HG03039 (cell line): ENCODE measurements around the gene PPP1R12B.
"Not testable (repeated sequence)": the region's sequence is repeated elsewhere in the genome, so short reads cannot be mapped to it uniquely, and the experiment has no call there.

Experiments used
- ATAC-seq: cut with Tn5 transposase; IDR thresholded peaks from one replicate; pipeline ENCODE4 v1.9.1; 2021; ENCODE audit warnings: mild to moderate bottlenecking, moderate library complexity; ENCODE audit not compliant: unreplicated experiment

The PPP1R12B gene

DNA sequence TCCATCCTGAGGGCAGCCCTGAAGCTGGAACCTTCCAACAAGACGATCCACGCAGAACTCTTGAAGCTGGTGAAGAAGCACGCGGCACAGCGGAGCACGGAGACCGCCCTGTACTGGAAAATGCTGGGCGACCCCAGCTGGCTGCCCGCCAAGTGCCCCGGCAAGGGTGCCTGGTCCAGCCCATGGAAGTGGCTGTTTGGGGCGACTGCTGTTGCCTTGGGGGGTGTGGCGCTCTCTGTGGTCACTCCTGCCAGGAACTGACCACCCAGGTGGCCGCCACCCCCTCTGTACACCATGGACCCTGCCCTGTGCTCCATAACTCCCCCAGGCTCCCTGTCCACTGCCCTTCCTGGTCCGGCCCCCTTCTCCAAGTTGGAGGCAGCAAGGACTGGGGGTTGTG is 90.8 kb downstream of the PPP1R12B start:
- ATAC-seq = no peak

DNA sequence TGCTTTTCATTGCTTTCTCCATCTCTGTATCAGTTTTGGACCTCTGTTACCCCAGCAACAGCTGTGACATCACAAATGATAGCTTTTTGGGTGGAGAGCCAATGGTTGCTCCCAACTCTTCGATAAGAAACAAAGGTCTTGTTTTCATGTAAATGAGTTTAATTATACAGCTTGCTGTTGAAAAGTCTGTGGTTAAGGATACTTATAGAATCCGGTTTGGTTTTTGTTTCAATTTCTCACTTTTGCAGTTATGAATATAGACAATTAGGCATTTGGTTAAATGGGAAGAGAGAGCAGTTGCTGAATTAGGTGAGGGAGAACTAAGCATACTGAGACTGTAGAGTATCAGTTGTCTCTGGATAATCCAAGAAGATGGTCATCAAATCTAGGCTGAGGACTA is 99.6 kb downstream of the PPP1R12B start:
- ATAC-seq = not testable (repeated sequence)

- ATAC-seq = not testable (repeated sequence)
Measured at GRCh38 chr1:202451641-202452040, 103.1 kb downstream of the PPP1R12B start.

DNA sequence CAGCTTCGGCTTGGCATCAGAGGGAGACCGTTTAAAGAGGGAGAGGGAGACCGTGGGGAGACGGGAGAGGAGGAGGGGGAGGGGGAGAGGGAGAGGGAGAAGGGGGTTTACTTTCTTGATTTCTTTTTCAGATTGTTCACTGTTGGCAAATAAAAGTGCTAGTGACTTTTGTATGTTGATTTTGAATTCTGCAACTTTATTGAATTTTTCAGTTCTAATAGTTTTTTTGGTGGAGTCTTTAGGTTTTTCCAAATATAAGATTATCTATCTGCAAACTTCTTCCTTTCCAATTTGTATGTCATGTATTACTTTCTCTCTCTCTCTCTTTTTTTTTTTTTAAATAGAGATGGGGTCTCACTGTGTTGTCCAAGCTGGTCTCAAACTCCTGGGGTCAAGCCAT is 104.0 kb downstream of the PPP1R12B start:
- ATAC-seq = no peak

- not testable (repeated sequence) for ATAC-seq
Measured at GRCh38 chr1:202456372-202457169, 108.1 kb downstream of the PPP1R12B start.

- ATAC-seq = not testable (repeated sequence)
Measured at GRCh38 chr1:202458651-202459050, 110.2 kb downstream of the PPP1R12B start.

DNA sequence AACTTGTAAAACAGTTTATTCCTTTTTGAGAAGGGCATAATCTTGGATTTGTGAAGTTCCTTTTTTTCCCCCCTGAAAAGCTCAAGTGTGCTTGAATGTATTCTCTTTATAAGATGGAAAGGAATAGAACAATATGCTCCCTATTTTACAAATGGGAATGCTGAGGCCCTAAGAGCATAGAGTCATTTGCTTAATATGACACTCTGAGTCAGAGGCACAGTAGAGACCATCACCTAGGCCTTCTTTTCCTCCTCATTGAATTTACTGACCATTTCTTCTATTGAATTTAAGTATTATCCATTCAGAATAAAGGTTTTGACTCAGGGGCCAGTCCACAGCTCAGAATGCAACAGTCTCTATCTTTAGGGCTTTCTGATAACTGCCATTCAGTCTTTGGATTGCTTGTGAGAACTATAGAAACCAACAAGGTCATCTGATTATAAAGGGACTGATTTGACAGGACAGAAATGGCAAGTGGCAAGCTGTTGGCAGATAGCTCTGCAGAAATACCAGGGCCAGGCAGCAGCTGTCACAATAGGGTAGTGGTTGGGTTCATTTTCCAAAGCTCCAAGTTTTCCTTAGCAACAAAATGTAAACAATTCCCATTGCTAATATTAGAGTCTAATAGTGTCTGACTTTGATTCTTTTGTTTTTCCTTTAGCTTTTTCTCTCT is 111.1 kb downstream of the PPP1R12B start:
- ATAC-seq = not testable (repeated sequence)

- ATAC-seq = not testable (repeated sequence)
Measured at GRCh38 chr1:202460143-202460495, 111.6 kb downstream of the PPP1R12B start.

DNA sequence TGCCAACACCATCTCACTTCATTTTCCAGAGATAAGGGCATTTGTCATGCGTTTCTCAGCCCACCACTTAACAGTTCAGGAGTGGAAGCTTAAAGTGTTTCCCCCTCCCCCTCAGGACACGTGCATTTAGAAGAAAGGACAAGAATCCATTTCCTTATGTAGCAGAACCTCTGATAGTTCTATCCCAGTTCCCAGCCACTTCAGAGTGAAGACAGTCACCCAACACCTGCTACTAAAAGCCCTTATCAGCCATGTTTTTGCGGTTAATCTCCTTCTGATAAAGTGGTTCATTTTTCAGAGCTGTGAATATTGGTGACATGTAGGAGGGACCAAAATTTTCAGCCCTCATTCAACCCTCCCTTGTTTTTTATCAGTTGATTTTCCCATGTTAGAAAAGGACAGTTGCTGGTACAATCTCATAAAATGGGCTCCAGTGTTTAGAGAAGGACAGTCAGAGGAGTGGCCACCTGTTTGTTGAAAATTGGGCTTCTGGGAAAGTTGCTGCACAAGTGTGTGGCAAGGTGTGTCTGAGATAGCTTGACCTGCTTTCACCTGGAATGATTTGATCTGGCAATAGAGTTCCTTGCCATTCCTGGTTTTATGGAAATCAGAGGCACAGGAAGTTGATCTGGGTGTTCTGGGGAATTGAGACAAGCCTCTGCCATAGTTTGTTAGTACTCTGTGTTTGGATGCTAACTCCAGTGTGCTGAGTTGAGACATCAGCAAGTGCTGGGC is 114.0 kb downstream of the PPP1R12B start:
- ATAC-seq = no peak

DNA sequence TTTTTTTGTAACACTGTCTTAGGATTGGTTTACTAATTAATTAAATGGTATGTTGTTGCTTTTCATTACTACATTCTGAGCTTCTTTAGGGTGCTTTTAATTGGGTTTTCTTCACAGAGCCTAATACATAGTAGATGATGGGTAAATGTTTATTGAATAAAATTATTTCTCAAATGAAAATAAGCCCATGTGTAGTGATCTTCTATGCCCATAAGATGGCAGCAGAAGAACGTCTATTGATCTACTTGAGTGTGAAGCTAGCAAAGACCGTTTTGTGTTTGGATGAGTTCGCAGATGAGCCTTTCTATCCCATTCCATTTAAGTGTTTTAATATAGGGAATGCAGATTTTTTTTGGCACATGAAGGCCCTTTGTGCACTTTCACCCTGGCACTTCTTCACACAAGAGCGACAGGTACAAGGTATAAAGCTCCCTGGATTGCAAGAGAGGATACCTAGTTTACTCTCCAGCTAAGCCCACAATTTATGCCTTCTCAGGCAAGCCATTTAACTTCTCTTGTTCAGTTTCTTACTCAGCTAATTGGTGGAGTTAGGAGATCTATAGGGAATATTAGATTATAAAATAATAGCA is 115.7 kb downstream of the PPP1R12B start:
- not testable (repeated sequence) for ATAC-seq

DNA sequence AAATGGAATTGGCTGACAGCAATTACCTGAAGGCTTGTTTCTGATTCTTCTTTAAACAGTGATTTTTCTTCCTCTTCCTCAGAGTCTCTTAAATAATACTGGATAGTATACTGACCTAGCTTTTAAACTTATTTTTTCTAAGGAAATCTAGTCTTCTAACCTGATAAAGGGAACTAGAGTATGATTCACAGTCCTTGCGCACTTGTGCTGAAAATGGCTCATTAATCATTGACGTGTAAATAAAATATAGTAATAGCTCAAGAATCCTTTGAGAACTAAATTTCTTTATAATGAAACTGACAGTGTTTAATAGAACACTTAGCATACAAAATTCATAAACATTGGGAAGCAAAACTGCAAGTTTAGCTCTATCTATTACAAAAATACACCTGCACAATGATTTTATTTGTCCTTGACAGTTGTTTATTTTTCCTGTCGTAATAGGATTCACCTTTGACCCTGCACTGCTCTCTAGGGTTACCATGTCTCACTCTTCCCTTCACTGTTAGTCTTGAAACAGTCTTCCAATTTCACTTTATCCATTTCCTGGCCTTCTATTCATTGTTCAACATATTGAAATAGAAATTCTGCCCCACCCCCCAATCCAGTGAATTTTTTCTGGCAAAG is 117.3 kb downstream of the PPP1R12B start:
- not testable (repeated sequence) for ATAC-seq

DNA sequence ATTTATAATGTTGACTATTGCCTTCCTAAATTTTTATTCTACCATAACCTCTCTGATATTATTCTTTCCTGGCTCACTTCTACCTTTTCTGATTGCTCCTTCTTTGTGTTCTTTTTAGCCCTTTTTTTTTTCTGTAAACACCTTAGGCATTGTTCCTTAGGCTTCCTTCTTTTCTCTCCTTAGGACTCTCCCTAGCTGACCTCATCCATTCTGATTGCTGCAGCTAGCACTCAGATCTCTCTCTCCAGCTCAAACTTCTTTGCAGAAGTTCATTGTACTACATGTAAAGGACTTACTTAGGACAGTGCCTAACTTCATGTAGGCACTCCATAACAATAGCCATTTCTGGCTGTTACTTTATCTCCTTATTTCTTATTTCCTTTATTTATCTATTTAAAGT is 117.8 kb downstream of the PPP1R12B start:
- ATAC-seq = not testable (repeated sequence)

GRCh38 chr1:202467381-202467780 is 118.9 kb downstream of the PPP1R12B start:
- not testable (repeated sequence) for ATAC-seq

DNA sequence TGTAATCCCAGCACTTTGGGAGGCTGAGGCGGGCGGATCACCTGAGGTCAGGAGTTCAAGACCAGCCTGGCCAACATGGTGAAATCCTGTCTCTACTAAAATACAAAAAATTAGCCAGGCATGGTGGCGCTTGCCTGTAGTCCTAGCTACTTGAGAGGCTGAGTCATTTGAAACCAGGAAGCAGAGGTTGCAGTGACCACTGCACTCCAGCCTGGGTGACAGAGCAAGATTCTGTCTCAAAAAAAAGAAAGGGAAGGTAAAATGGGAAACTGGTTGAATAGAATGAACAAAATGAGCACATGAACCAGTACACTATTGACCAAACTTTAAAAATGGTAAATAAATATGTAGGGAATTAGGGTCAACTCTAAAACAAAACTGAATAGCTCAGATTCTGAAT is 120.2 kb downstream of the PPP1R12B start:
- ATAC-seq = not testable (repeated sequence)

DNA sequence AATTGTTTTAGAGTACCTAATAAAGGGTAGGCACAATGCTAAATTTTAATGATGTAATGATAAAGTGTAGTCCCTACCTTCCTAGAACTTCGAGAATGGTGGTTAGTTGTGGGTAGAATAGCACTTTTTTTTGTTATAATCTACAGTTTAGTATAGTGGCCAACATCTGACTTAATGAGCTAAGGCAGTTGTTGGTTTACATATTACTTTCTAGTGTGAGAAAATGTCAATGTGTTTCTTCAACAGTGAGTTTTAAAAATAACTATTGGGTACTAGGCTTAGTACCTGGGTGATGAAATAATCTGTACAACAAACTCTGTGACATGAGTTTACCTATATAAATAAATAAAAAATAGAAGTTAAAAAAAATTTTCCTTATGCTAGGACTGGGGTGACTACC is 120.6 kb downstream of the PPP1R12B start:
- ATAC-seq = not testable (repeated sequence)

DNA sequence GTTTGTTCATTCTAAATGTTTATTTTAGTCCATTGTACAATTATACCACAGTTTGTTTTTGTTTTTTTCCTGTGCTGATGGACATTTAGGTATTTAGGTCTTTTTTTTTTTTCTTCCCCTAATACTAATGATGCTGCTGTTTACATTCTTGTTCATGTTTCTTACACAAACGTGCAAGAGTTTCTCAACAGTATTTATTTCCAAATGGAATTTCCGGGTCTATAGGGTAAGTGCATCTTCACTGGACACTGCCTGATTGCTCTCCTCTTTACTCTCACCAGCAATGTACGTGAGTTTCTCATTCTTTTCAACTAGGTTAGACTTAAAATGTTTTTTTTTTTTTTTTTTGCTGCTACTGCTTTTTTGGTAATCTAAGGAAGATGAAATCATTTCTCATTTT is 122.7 kb downstream of the PPP1R12B start:
- ATAC-seq = no peak

GRCh38 chr1:202472347-202473124 is 124.0 kb downstream of the PPP1R12B start:
- ATAC-seq = not testable (repeated sequence)

DNA sequence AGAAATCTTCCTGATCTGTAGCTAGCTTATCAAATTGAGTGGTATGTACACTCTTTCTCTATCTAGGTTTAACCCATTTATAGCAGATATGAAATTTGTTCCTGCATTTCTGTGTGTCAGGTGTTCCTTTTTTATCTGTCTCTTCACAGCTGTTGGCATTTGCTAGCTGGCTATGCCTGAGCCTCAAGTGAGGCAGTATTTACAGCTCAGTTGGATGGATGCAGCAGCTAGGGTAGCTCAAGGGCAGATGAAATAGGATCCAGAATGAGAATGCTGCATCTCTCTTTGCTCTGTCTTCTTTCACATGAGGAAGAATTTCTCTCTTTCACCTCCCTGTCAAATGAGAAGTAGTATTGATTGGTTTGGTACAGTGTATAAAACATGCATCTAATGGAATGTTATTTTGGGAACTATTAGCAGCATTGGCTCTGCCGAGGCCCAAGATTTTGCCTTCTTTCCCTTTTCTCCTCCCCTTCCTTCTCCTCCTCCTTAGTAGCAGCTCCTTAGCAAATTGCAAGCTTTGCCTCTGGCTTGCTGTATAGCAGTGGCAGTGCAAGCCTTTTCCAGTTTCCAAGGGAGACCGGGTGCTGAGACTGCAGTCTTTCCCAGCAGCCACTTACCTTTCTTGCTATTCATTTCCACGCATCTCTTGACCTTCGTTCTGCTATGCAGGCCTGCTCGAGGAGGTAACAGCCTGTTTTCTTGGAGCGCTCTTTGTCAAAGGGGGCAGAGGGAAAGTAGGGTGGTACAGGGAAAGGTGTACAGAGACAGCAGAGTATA is 125.0 kb downstream of the PPP1R12B start:
- not testable (repeated sequence) for ATAC-seq

GRCh38 chr1:202479661-202480060 is 131.2 kb downstream of the PPP1R12B start:
- not testable (repeated sequence) for ATAC-seq
